ENCODE data around the gene DLD. TPM values are rescaled to one million over a fixed set of nuclear protein-coding genes. Genes with fewer than 3 reads are reported as not detected.

The DLD gene
- polyA plus RNA-seq, 4 donors = 45.4 to 153 (median 84.0) TPM

GRCh38 chr7:107967420-107967819 lies 76.4 kb downstream of the DLD start:
- WGBS, 3 donors = 55 to 67% (median 57%) methylated on average over 4 of the region's 4 CpGs
- no peak overlapping the region for H3K27ac ChIP-seq (ENCODE audit: low read depth in 1 of 3, low read length in 2 of 3)

GRCh38 chr7:107968449-107968848 lies 77.5 kb downstream of the DLD start:
- no peak for DNase-seq
- no peaks in the 10 kb centered on the region for H3K9me3 ChIP-seq (ENCODE audit: control insufficient read depth in 2 of 2, insufficient read depth in 1 of 2, low read depth in 1 of 2, low read length in 1 of 2)
- no peak overlapping the region for H3K27ac ChIP-seq (ENCODE audit: low read depth in 1 of 3, low read length in 2 of 3)
- no peaks in the 10 kb centered on the region for H3K27me3 ChIP-seq (ENCODE audit: control insufficient read depth in 3 of 3, insufficient read depth in 3 of 3, low read length in 3 of 3)
- peaks cover 4 to 51% (median 8%) of the 10 kb centered on the region in 3 donors for H3K36me3 ChIP-seq (ENCODE audit: control insufficient read depth in 3 of 3, insufficient read depth in 2 of 3, low read depth in 1 of 3, low read length in 3 of 3)
- no peak for FAIRE-seq
- 74 to 90% (median 84%) methylated on average over 3 of the region's 3 CpGs for WGBS, 3 donors
- H3K4me3 ChIP-seq (ENCODE audit: low read depth in 1 of 3, low read length in 3 of 3) = no peak overlapping the region
- H3K4me1 ChIP-seq (ENCODE audit: control insufficient read depth in 3 of 3, insufficient read depth in 2 of 3, low read depth in 1 of 3, low read length in 2 of 3) = peaks cover 0 to 3% (median 0%) of the 10 kb centered on the region in 3 donors

More at GRCh38 chr7:107967420-107967819, 76.4 kb downstream of the DLD start:
- peaks cover 6 to 50% (median 9%) of the 10 kb centered on the region in 3 donors for H3K36me3 ChIP-seq (ENCODE audit: control insufficient read depth in 3 of 3, insufficient read depth in 2 of 3, low read depth in 1 of 3, low read length in 3 of 3)
- DNase-seq = peak in 1 of 2 donors; percentile 17
- no peak overlapping the region for H3K4me3 ChIP-seq (ENCODE audit: low read depth in 1 of 3, low read length in 3 of 3)
- FAIRE-seq = no peak
- H3K4me1 ChIP-seq (ENCODE audit: control insufficient read depth in 3 of 3, insufficient read depth in 2 of 3, low read depth in 1 of 3, low read length in 2 of 3) = peaks cover 0 to 3% (median 0%) of the 10 kb centered on the region in 3 donors
- no peaks in the 10 kb centered on the region for H3K27me3 ChIP-seq (ENCODE audit: control insufficient read depth in 3 of 3, insufficient read depth in 3 of 3, low read length in 3 of 3)
- no peaks in the 10 kb centered on the region for H3K9me3 ChIP-seq (ENCODE audit: control insufficient read depth in 2 of 2, insufficient read depth in 1 of 2, low read depth in 1 of 2, low read length in 1 of 2)

- peaks cover 4 to 43% (median 10%) of the 10 kb centered on the region in 3 donors for H3K36me3 ChIP-seq (ENCODE audit: control insufficient read depth in 3 of 3, insufficient read depth in 2 of 3, low read depth in 1 of 3, low read length in 3 of 3)
These were observed 78.9 kb downstream of the DLD start for GRCh38 chr7:107969856-107970255.

More at GRCh38 chr7:107969856-107970255, 78.9 kb downstream of the DLD start:
- H3K9me3 ChIP-seq (ENCODE audit: control insufficient read depth in 2 of 2, insufficient read depth in 1 of 2, low read depth in 1 of 2, low read length in 1 of 2) = no peaks in the 10 kb centered on the region
- 53 to 69% (median 62%) methylated on average over 6 of the region's 6 CpGs for WGBS, 3 donors
- no peak overlapping the region for H3K4me3 ChIP-seq (ENCODE audit: low read depth in 1 of 3, low read length in 3 of 3)
- no peak for FAIRE-seq
- H3K27ac ChIP-seq (ENCODE audit: low read depth in 1 of 3, low read length in 2 of 3) = no peak overlapping the region
- DNase-seq = no peak
- H3K27me3 ChIP-seq (ENCODE audit: control insufficient read depth in 3 of 3, insufficient read depth in 3 of 3, low read length in 3 of 3) = no peaks in the 10 kb centered on the region
- H3K4me1 ChIP-seq (ENCODE audit: control insufficient read depth in 3 of 3, insufficient read depth in 2 of 3, low read depth in 1 of 3, low read length in 2 of 3) = peaks cover 0 to 3% (median 0%) of the 10 kb centered on the region in 3 donors

Other genes starting within 250 kb of the DLD start
- gene SLC26A4, start 230.4 kb upstream of the DLD start, polyA plus RNA-seq = under 1 TPM in 2 of 4 donors, not detected in 2; 0.18 to 0.30 TPM
- 10 to 100 TPM in 1 of 4 donors, 1 to 10 TPM in 3; 6.2 to 23.6 (median 8.3) TPM for gene CBLL1, start 147.0 kb upstream of the DLD start, polyA plus RNA-seq
- 100 to 1,000 TPM in 2 of 4 donors, 10 to 100 TPM in 2; 56.0 to 295 (median 96.4) TPM for gene SLC26A3, start 88.0 kb upstream of the DLD start, polyA plus RNA-seq
- 100 to 1,000 TPM in 2 of 4 donors, 10 to 100 TPM in 2; 15.9 to 190 (median 71.5) TPM for gene LAMB1, start 112.0 kb downstream of the DLD start, polyA plus RNA-seq
- gene LAMB4, start 239.2 kb downstream of the DLD start, polyA plus RNA-seq = 1 to 10 TPM in 1 of 4 donors, under 1 TPM in 3; 0.12 to 3.5 (median 0.51) TPM

All from small intestine (tissue), 7 donors.